ENCODE data around the gene XDH. TPM values are rescaled to one million over a fixed set of nuclear protein-coding genes. Genes with fewer than 3 reads are reported as not detected.

Gene XDH
- total and polyA plus RNA-seq, 9 of the 15 experiments (the other 6 are each of a cell fraction or from before 2014, with no cell fraction given) = 0.04 to 0.06 TPM; not detected in 7

- Histone ChIP-seq H4K20me1 (replicated peaks; ENCODE audit: control insufficient read depth, insufficient read depth, low read length) (no peaks in the 10 kb centered on the region), H3K27ac (ENCODE audit: extremely low read depth, low read depth, low read length) (no peak overlapping the region), H3K4me2 (ENCODE audit: insufficient read depth, low read length) (no peak overlapping the region), H2AFZ (ENCODE audit: low read depth, low read length) (no peak overlapping the region), H3K27me3 (ENCODE audit: control insufficient read depth in 2 of 2, insufficient read depth in 2 of 2, low read length in 2 of 2) (no peaks in the 10 kb centered on the region; a peak in 1 of 5 replicates), H3K4me3 (no peak overlapping the region), H3K9ac (ENCODE audit: insufficient read depth in 1 of 2, low read depth in 2 of 2, low read length in 2 of 2) (no peak overlapping the region), H3K9me1 (ENCODE audit: control insufficient read depth, insufficient read depth, low read length) (no peaks in the 10 kb centered on the region), H3K36me3 (ENCODE audit: control insufficient read depth, insufficient read depth, low read length) (no peaks in the 10 kb centered on the region), H3K79me2 (ENCODE audit: control insufficient read depth, insufficient read depth, low read length) (no peaks in the 10 kb centered on the region), H3K9me3 (replicated peaks; ENCODE audit: control insufficient read depth, insufficient read depth, low read depth, low read length) (no peaks in the 10 kb centered on the region), H3K4me1 (replicated peaks in 1 of 2; ENCODE audit: control insufficient read depth in 2 of 2, insufficient read depth in 2 of 2, low read length in 2 of 2) (no peaks in the 10 kb centered on the region)
- CTCF ChIA-PET (ENCODE audit: low intra/inter-chr PET ratio) = no interaction called here
- ATAC-seq (no peak), DNase-seq (ENCODE audit: extremely low read depth in 1 of 4, low spot score in 3 of 4) (no peak), FAIRE-seq (no peak)
- POLR2A ChIA-PET = no interaction called here
- in situ Hi-C loops (cut with MboI) = no loop called here
- intact Hi-C loops (cut with micrococcal nuclease) = no loop called here
- WGBS (ENCODE audit: insufficient coverage, low coverage, missing lambda C conversion rate) = 0% methylated on average over 4 of the region's 4 CpGs
- no TSS peak for BruUV-seq (replicated peaks)
- TF ChIP-seq KAT2B (IDR thresholded peaks at IDR 0.05; ENCODE audit: low read depth, low read length) (no peak), NR2C2 (CRISPR knock-in tag; IDR thresholded peaks at IDR 0.05) (no peak), NR2C2 (tag; IDR thresholded peaks at IDR 0.05) (no peak), POLR2AphosphoS5 (IDR thresholded peaks at IDR 0.05; ENCODE audit: control insufficient read depth, insufficient read depth, low read depth, low read length) (no peak), ZKSCAN8 (CRISPR knock-in tag; IDR thresholded peaks at IDR 0.05) (no peak), TAF1 (IDR thresholded peaks at IDR 0.05; ENCODE audit: control insufficient read depth, extremely low read depth, insufficient read depth, low read length, severe bottlenecking) (no peak), ZNF79 (CRISPR knock-in tag; IDR thresholded peaks at IDR 0.05; ENCODE audit: low read depth) (no peak), ZNF830 (CRISPR knock-in tag; IDR thresholded peaks at IDR 0.05) (no peak), ZBTB49 (CRISPR knock-in tag; IDR thresholded peaks at IDR 0.05; ENCODE audit: borderline replicate concordance) (no peak), EP300 (IDR thresholded peaks at IDR 0.05; ENCODE audit: low read length) (no peak), ZFX (CRISPR knock-in tag; IDR thresholded peaks at IDR 0.05) (no peak), ZNF507 (tag; conservative IDR thresholded peaks at IDR 0.05) (no peak), ZNF431 (CRISPR knock-in tag; IDR thresholded peaks at IDR 0.05) (no peak), FOS (IDR thresholded peaks at IDR 0.05; ENCODE audit: extremely low read depth, insufficient read length) (no peak), MCM2 (IDR thresholded peaks at IDR 0.05; ENCODE audit: low read depth) (no peak), PKNOX1 (IDR thresholded peaks at IDR 0.05) (no peak), ARID4B (CRISPR knock-in tag; IDR thresholded peaks at IDR 0.05) (no peak)
Measured at GRCh38 chr2:31388736-31389135, 25.8 kb downstream of the XDH start.

All from K562 (cell line).